Spleen (tissue), 11 donors: Measurements from ENCODE around the gene AEBP2. TPM values are rescaled to one million over a fixed set of nuclear protein-coding genes. Genes with fewer than 3 reads are reported as not detected.

Source experiments
- DNase-seq: peaks from one replicate; pipeline ENCODE4 v3.0.0-alpha.2; 2020
- H3K27ac ChIP-seq, 8 donors: fragments of 200-600 bp; sonication (generic) in 7 of 8; 1 replicate in 4 of 8; 2 replicates in 4 of 8; pipeline versions ENCODE4 v1.5.0 to v1.8.0; 2016 to 2021; ENCODE audit warnings: inconsistent platforms in 4 of 8, mild to moderate bottlenecking in 4 of 8, moderate library complexity in 1 of 8
- H3K27me3 ChIP-seq, 7 donors: fragments of 200-600 bp; sonication (generic) in 6 of 7; replicated peaks in 1 of 7; 1 replicate in 4 of 7; 2 replicates in 3 of 7; pipeline versions ENCODE4 v1.5.0 to v1.8.0; 2016 to 2021; ENCODE audit warnings: inconsistent platforms in 3 of 7, mild to moderate bottlenecking in 1 of 7
- H3K36me3 ChIP-seq, 6 donors: fragments of 200-600 bp; sonication (generic) in 5 of 6; 1 replicate in 4 of 6; 2 replicates in 2 of 6; pipeline versions ENCODE4 v1.5.0 to v1.8.0; 2016 to 2021; ENCODE audit warnings: inconsistent platforms in 2 of 6
- H3K4me1 ChIP-seq, 6 donors: fragments of 200-600 bp; sonication (generic) in 5 of 6; 1 replicate in 3 of 6; 2 replicates in 3 of 6; pipeline versions ENCODE4 v1.5.0 to v1.8.0; 2016 to 2021; ENCODE audit warnings: inconsistent platforms in 3 of 6
- H3K4me3 ChIP-seq, 8 donors: fragments of 200-600 bp; sonication (generic) in 7 of 8; 1 replicate in 4 of 8; 2 replicates in 4 of 8; pipeline versions ENCODE4 v1.5.0 to v1.8.0; 2016 to 2021; ENCODE audit warnings: inconsistent platforms in 4 of 8, mild to moderate bottlenecking in 4 of 8, moderate library complexity in 2 of 8
- H3K9me3 ChIP-seq, 8 donors: fragments of 200-600 bp; sonication (generic) in 7 of 8; 1 replicate in 4 of 8; 2 replicates in 4 of 8; pipeline versions ENCODE4 v1.5.0 to v1.8.0; 2016 to 2021; ENCODE audit warnings: inconsistent platforms in 4 of 8
- CTCF ChIP-seq, 11 experiments: fragments of 200-600 bp in 7 of 11; fragments of 450-650 bp in 4 of 11; sonication (generic) in 4 of 11; IDR thresholded peaks in 8 of 11; conservative IDR thresholded peaks in 3 of 11; 1 replicate in 7 of 11; 2 replicates in 4 of 11; pipeline versions ENCODE4 v1.4.0 to v1.8.0; 2016 to 2021; ENCODE audit warnings: antibody characterized with exemption in 11 of 11, inconsistent platforms in 4 of 11, mild to moderate bottlenecking in 1 of 11
- POLR2A ChIP-seq, 3 donors: fragments of 450-650 bp; IDR thresholded peaks; one replicate each; pipeline ENCODE4 v1.5.1; 2017; ENCODE audit warnings: antibody characterized with exemption in 3 of 3, mild to moderate bottlenecking in 1 of 3
- POLR2AphosphoS5 ChIP-seq, 3 donors: sonication (generic); formaldehyde crosslinking; IDR thresholded peaks; one replicate each; pipeline ENCODE4 v1.5.1; 2017; ENCODE audit warnings: antibody characterized with exemption in 3 of 3
- WGBS, 5 donors: extraction: QIAGEN DNeasy Blood & Tissue Kit in 3 of 5; methylation state at CpG; one replicate each; pipeline versions ENCODE4 v1.1.5 to v1.1.7; 2013 to 2018; 5-methylcytosine and 5-hydroxymethylcytosine counted together
- intact Hi-C: fragments of 100-400 bp; cut with DNase I; formaldehyde crosslinking; loops from one replicate; pipeline ENCODE4 v1.15.0; 2023; ENCODE audit warnings: low total_unique reads
- polyA plus RNA-seq, 3 donors: library from polyadenylated mRNA; stranded (reverse); fragments of 200-250 nt; gene quantifications; one replicate each; pipeline ENCODE4 v1.2.1, GENCODE V29; 2013
- total RNA-seq, 7 donors: library from RNA; depleted of rRNA in 3 of 7; stranded (reverse); fragments of >200 nt in 3 of 7; fragmentation: NEBNext Ultra II Directional in 4 of 7; extraction: Animal tissue kit (Norgen Biotek cat#: 25700) in 4 of 7; gene quantifications; one replicate each; pipeline versions ENCODE4 v1.1.0 to v1.2.1, GENCODE V29; 2016 to 2021
- donor health status: healthy with polysubstance abuse.
- donor health status: DM: no; HTN: no; CAD: no; lungs with moderate emphysema.
- donor health status: DM: no; HTN: no; CAD: no.
- donor health status: Bipolar disorder and iron deficiency.
- donor health status: healthy.
- donor health status: DM: no; HTN: no; CAD: no.
- donor health status: DM: yes; HTN: yes; CAD: no.

The AEBP2 gene
- total and polyA plus RNA-seq, 10 donors, result 11.4 to 53.4 (median 42.0) TPM

DNA sequence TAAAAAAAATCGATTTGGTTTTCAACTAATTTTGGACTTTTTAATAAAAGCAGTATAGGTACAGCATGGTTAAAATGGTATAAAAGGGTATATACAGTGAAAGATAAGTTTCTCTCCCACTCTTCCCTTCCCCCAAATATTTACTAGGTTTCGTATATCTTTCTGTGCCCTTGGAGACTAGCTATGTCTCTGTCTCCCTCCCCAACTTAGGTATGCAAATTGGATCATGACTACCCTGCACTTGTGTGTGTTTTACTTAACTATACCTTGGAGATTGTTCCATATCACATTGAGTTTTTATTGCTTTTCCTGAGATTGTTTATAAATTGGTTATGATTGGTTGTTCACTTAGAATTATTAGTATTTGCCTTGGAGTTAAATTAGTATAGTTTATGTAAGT lies 19.4 kb downstream of the AEBP2 start:
- 88 to 92% (median 90%) methylated on average over 2 of the region's 2 CpGs for WGBS, 5 donors
- Histone ChIP-seq H3K4me1 (peaks cover 0 to 69% (median 20%) of the 10 kb centered on the region in 6 donors), H3K27me3 (no peaks in the 10 kb centered on the region), H3K36me3 (peaks cover 0 to 21% (median 0%) of the 10 kb centered on the region in 6 donors), H3K27ac (no peak overlapping the region), H3K9me3 (no peaks in the 10 kb centered on the region), H3K4me3 (no peak overlapping the region)
- TF ChIP-seq POLR2A (IDR thresholded peaks at IDR 0.05), result no peak
- DNase-seq, result no peak
- intact Hi-C loops, result no loop called here

- WGBS, 5 donors, result 35 to 61% (median 49%) methylated on average over 1 of the region's 1 CpG
- no peak for DNase-seq
- TF ChIP-seq POLR2A (IDR thresholded peaks at IDR 0.05) (no peak), CTCF (IDR thresholded peaks at IDR 0.05 in 8 of 11, conservative IDR thresholded peaks at IDR 0.05 in 3 of 11) (no peak), POLR2AphosphoS5 (IDR thresholded peaks at IDR 0.05) (no peak)
- peaks cover 0 to 49% (median 13%) of the 10 kb centered on the region in 6 donors for H3K4me1 ChIP-seq
- H3K27ac ChIP-seq, result peak overlapping the region in 1 of 8 donors; percentile 32
- no peaks in the 10 kb centered on the region for H3K27me3 ChIP-seq
- H3K36me3 ChIP-seq, result peaks cover 0 to 46% (median 7%) of the 10 kb centered on the region in 6 donors
- H3K9me3 ChIP-seq, result no peaks in the 10 kb centered on the region
- H3K4me3 ChIP-seq, result no peak overlapping the region
- intact Hi-C loops, result no loop called here
These were observed 22.7 kb downstream of the AEBP2 start for GRCh38 chr12:19461999-19462398.

GRCh38 chr12:19462406-19462805 lies 23.1 kb downstream of the AEBP2 start:
- TF ChIP-seq CTCF (IDR thresholded peaks at IDR 0.05 in 8 of 11, conservative IDR thresholded peaks at IDR 0.05 in 3 of 11) (no peak), POLR2A (IDR thresholded peaks at IDR 0.05) (no peak), POLR2AphosphoS5 (IDR thresholded peaks at IDR 0.05) (no peak)
- H3K27ac ChIP-seq, result no peak overlapping the region
- peaks cover 0 to 51% (median 9%) of the 10 kb centered on the region in 6 donors for H3K36me3 ChIP-seq
- intact Hi-C loops, result no loop called here
- H3K4me1 ChIP-seq, result peaks cover 0 to 46% (median 13%) of the 10 kb centered on the region in 6 donors
- WGBS, 5 donors, result 69 to 78% (median 75%) methylated on average over 5 of the region's 5 CpGs
- no peak overlapping the region for H3K4me3 ChIP-seq
- no peaks in the 10 kb centered on the region for H3K27me3 ChIP-seq
- H3K9me3 ChIP-seq, result no peaks in the 10 kb centered on the region
- no peak for DNase-seq

- H3K4me3 ChIP-seq, result no peak overlapping the region
These were observed 24.9 kb downstream of the AEBP2 start for GRCh38 chr12:19464192-19464580.

More at GRCh38 chr12:19464192-19464580, 24.9 kb downstream of the AEBP2 start:
- Histone ChIP-seq H3K27me3 (no peaks in the 10 kb centered on the region), H3K27ac (no peak overlapping the region), H3K9me3 (no peaks in the 10 kb centered on the region), H3K36me3 (peaks cover 0 to 66% (median 9%) of the 10 kb centered on the region in 6 donors), H3K4me1 (peaks cover 0 to 30% (median 5%) of the 10 kb centered on the region in 6 donors)
- intact Hi-C loops, result no loop called here
- no peak for DNase-seq
- TF ChIP-seq CTCF (IDR thresholded peaks at IDR 0.05 in 8 of 11, conservative IDR thresholded peaks at IDR 0.05 in 3 of 11) (no peak), POLR2AphosphoS5 (IDR thresholded peaks at IDR 0.05) (no peak), POLR2A (IDR thresholded peaks at IDR 0.05) (no peak)
